Sigmoid colon (tissue), 4 donors: ENCODE measurements around the gene USP4.
A peak's percentile ranks its signal among the peaks of the same experiment; 100 is the strongest.

Source experiments
- CTCF ChIP-seq, 4 experiments: fragments of 450-650 bp in 3 of 4; fragments of 200-600 bp in 1 of 4; IDR thresholded peaks; one replicate each; pipeline ENCODE4 v1.5.1; 2016 to 2019; ENCODE audit warnings: antibody characterized with exemption in 4 of 4, mild to moderate bottlenecking in 3 of 4, moderate library complexity in 2 of 4
- POLR2AphosphoS5 ChIP-seq, 4 donors: sonication (generic); formaldehyde crosslinking; IDR thresholded peaks; one replicate each; pipeline ENCODE4 v1.6.1; 2017; ENCODE audit warnings: antibody characterized with exemption in 4 of 4

- TF ChIP-seq CTCF (IDR thresholded peaks at IDR 0.05): no peak
- TF ChIP-seq POLR2AphosphoS5 (IDR thresholded peaks at IDR 0.05): peak; percentile 35 to 81 (median 72)
These were observed 76.5 kb downstream of the USP4 start for GRCh38 chr3:49263159-49263889.
